ENCODE measurements around the gene PRKD1. TPM values are rescaled to one million over a fixed set of nuclear protein-coding genes. Genes with fewer than 3 reads are reported as not detected.

The PRKD1 gene
- polyA plus RNA-seq, 1 of the 3 experiments (the other 2 are of a cell fraction), result 0.07 TPM

DNA sequence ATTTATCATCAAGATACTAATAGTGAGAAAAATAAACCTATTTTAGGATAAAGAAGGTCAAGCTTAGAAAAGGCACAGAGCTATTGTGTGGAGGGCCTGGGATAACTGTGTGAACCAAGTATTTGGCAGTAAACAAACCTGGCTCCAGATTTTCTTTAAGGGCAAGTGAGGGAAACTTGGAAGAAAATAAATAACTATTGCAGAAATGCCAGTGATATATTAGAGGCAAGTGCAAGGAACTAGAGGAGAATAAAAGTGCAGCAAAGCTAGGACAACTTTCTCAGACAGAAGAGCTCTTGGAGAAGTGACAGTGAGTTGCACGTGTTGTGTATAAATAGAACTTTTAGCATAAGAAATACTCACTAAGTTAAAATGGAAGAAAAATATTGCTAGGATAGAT is 83.7 kb downstream of the PRKD1 start:
- Histone ChIP-seq H3K27me3 (ENCODE audit: insufficient read depth) (no peaks in the 10 kb centered on the region), H4K20me1 (ENCODE audit: insufficient read depth) (no peaks in the 10 kb centered on the region), H2AFZ (ENCODE audit: low read depth) (no peak overlapping the region), H3F3A (replicated peaks; ENCODE audit: insufficient read depth) (no peaks in the 10 kb centered on the region), H3K9me3 (no peaks in the 10 kb centered on the region; the same call in 1 of the 2 replicates), H3K9me2 (no peaks in the 10 kb centered on the region), H3K9ac (no peak overlapping the region), H3K4me1 (ENCODE audit: control insufficient read depth in 1 of 2, insufficient read depth in 2 of 2, low read depth in 1 of 2, low read length in 1 of 2) (no peaks in the 10 kb centered on the region), H3K79me2 (ENCODE audit: insufficient read depth) (no peaks in the 10 kb centered on the region), H3K4me3 (ENCODE audit: low read depth in 2 of 2, low read length in 1 of 2) (no peak overlapping the region), H3K4me2 (no peak overlapping the region), H3K36me3 (replicated peaks in 1 of 2; ENCODE audit: control insufficient read depth in 1 of 2, insufficient read depth in 2 of 2, low read length in 1 of 2) (no peaks in the 10 kb centered on the region), H3K27ac (ENCODE audit: low read depth in 2 of 2, low read length in 1 of 2) (no peak overlapping the region)
- TF ChIP-seq CHD2 (IDR thresholded peaks at IDR 0.05; ENCODE audit: low read length, partially characterized antibody) (no peak), FOXJ3 (CRISPR knock-in tag; IDR thresholded peaks at IDR 0.05) (no peak), YY1 (IDR thresholded peaks at IDR 0.05; ENCODE audit: low read depth) (no peak), EZH2phosphoT487 (IDR thresholded peaks at IDR 0.05; ENCODE audit: borderline replicate concordance, low read depth) (no peak), RFX5 (IDR thresholded peaks at IDR 0.05; ENCODE audit: low read length) (no peak), GABPA (IDR thresholded peaks at IDR 0.05; ENCODE audit: low read depth) (no peak), FOXM1 (IDR thresholded peaks at IDR 0.05; ENCODE audit: low read depth) (no peak), TCF12 (IDR thresholded peaks at IDR 0.05) (no peak), MEF2A (IDR thresholded peaks at IDR 0.05; ENCODE audit: borderline replicate concordance, low read depth) (no peak)
- TF ChIP-seq, protein P1, sequence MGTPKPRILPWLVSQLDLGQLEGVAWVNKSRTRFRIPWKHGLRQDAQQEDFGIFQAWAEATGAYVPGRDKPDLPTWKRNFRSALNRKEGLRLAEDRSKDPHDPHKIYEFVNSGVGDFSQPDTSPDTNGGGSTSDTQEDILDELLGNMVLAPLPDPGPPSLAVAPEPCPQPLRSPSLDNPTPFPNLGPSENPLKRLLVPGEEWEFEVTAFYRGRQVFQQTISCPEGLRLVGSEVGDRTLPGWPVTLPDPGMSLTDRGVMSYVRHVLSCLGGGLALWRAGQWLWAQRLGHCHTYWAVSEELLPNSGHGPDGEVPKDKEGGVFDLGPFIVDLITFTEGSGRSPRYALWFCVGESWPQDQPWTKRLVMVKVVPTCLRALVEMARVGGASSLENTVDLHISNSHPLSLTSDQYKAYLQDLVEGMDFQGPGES (IDR thresholded peaks at IDR 0.05; ENCODE audit: low read depth, low read length), result no peak
- DNase-seq, result no peak
- 6% methylated on average over 1 of the region's 1 CpG for WGBS (ENCODE audit: low lambda C conversion rate)
- ChIA-PET POLR2A (no interaction called here), CTCF (no interaction called here)

DNA sequence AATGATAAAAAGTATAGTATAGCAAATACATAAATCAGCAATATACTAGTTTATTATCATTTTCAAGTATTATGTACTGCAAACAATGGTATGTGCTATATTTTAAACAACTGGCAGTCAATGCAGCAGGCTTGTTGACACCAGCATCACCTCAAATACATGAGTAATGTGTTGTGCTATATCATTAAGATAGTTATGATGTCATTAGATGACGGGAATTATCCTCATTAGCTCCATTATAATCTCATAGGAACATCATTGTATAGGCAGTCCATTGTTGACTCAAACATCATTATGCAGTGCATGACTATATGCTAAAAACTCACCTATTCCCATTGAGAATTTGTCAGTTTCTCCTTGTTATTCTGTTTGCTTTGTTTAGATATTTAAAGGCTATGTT is 85.4 kb downstream of the PRKD1 start:
- H3K4me3 ChIP-seq (ENCODE audit: low read depth in 2 of 2, low read length in 1 of 2), result no peak overlapping the region
- no peaks in the 10 kb centered on the region for H3K27me3 ChIP-seq (ENCODE audit: insufficient read depth)
- POLR2A ChIA-PET, result no interaction called here
- no peak overlapping the region for H2AFZ ChIP-seq (ENCODE audit: low read depth)
- H3K9me2 ChIP-seq, result no peaks in the 10 kb centered on the region; the same call in 1 of the 2 replicates
- H3K4me2 ChIP-seq, result no peak overlapping the region
- H3K36me3 ChIP-seq (replicated peaks in 1 of 2; ENCODE audit: control insufficient read depth in 1 of 2, insufficient read depth in 2 of 2, low read length in 1 of 2), result no peaks in the 10 kb centered on the region
- H3K9me3 ChIP-seq, result no peaks in the 10 kb centered on the region; the same call in 1 of the 2 replicates
- no peaks in the 10 kb centered on the region for H3F3A ChIP-seq (replicated peaks; ENCODE audit: insufficient read depth)
- TF ChIP-seq, protein P2, sequence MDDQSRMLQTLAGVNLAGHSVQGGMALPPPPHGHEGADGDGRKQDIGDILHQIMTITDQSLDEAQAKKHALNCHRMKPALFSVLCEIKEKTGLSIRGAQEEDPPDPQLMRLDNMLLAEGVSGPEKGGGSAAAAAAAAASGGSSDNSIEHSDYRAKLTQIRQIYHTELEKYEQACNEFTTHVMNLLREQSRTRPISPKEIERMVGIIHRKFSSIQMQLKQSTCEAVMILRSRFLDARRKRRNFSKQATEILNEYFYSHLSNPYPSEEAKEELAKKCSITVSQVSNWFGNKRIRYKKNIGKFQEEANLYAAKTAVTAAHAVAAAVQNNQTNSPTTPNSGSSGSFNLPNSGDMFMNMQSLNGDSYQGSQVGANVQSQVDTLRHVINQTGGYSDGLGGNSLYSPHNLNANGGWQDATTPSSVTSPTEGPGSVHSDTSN (IDR thresholded peaks at IDR 0.05), result no peak
- TF ChIP-seq TEAD4 (IDR thresholded peaks at IDR 0.05; ENCODE audit: borderline replicate concordance, insufficient read depth) (no peak), CHD2 (IDR thresholded peaks at IDR 0.05; ENCODE audit: low read length, partially characterized antibody) (no peak), RCOR1 (IDR thresholded peaks at IDR 0.05; ENCODE audit: low read length) (no peak), YY1 (IDR thresholded peaks at IDR 0.05; ENCODE audit: low read depth) (no peak), FOSL2 (IDR thresholded peaks at IDR 0.05; ENCODE audit: borderline replicate concordance, low read depth) (no peak), FOXM1 (IDR thresholded peaks at IDR 0.05; ENCODE audit: low read depth) (no peak), FOXJ3 (CRISPR knock-in tag; IDR thresholded peaks at IDR 0.05) (no peak), SMC3 (IDR thresholded peaks at IDR 0.05; ENCODE audit: low read depth, low read length) (no peak), RFX5 (IDR thresholded peaks at IDR 0.05; ENCODE audit: low read length) (no peak), MEF2A (IDR thresholded peaks at IDR 0.05; ENCODE audit: borderline replicate concordance, low read depth) (no peak), ELF1 (IDR thresholded peaks at IDR 0.05) (no peak), EP300 (IDR thresholded peaks at IDR 0.05; ENCODE audit: borderline replicate concordance in 1 of 2, low read depth in 1 of 2, low read length in 1 of 2) (no peak), GATA2 (CRISPR knock-in tag; IDR thresholded peaks at IDR 0.05) (no peak), NRF1 (IDR thresholded peaks at IDR 0.05; ENCODE audit: low read depth, low read length) (no peak), RAD21 (IDR thresholded peaks at IDR 0.05; ENCODE audit: low read length) (no peak)
- TF ChIP-seq, protein P3, sequence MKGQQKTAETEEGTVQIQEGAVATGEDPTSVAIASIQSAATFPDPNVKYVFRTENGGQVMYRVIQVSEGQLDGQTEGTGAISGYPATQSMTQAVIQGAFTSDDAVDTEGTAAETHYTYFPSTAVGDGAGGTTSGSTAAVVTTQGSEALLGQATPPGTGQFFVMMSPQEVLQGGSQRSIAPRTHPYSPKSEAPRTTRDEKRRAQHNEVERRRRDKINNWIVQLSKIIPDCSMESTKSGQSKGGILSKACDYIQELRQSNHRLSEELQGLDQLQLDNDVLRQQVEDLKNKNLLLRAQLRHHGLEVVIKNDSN (IDR thresholded peaks at IDR 0.05; ENCODE audit: borderline replicate concordance, low read depth), result no peak
- TF ChIP-seq, protein P1 (IDR thresholded peaks at IDR 0.05; ENCODE audit: low read depth, low read length), result no peak
- TF ChIP-seq, protein P4, sequence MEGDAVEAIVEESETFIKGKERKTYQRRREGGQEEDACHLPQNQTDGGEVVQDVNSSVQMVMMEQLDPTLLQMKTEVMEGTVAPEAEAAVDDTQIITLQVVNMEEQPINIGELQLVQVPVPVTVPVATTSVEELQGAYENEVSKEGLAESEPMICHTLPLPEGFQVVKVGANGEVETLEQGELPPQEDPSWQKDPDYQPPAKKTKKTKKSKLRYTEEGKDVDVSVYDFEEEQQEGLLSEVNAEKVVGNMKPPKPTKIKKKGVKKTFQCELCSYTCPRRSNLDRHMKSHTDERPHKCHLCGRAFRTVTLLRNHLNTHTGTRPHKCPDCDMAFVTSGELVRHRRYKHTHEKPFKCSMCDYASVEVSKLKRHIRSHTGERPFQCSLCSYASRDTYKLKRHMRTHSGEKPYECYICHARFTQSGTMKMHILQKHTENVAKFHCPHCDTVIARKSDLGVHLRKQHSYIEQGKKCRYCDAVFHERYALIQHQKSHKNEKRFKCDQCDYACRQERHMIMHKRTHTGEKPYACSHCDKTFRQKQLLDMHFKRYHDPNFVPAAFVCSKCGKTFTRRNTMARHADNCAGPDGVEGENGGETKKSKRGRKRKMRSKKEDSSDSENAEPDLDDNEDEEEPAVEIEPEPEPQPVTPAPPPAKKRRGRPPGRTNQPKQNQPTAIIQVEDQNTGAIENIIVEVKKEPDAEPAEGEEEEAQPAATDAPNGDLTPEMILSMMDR (IDR thresholded peaks at IDR 0.05), result no peak
- DNase-seq, result no peak
- no peak overlapping the region for H3K27ac ChIP-seq (ENCODE audit: low read depth in 2 of 2, low read length in 1 of 2)
- no peaks in the 10 kb centered on the region for H3K4me1 ChIP-seq (ENCODE audit: control insufficient read depth in 1 of 2, insufficient read depth in 2 of 2, low read depth in 1 of 2, low read length in 1 of 2)
- H4K20me1 ChIP-seq (ENCODE audit: insufficient read depth), result no peaks in the 10 kb centered on the region
- H3K79me2 ChIP-seq (ENCODE audit: insufficient read depth), result no peaks in the 10 kb centered on the region
- CTCF ChIA-PET, result no interaction called here
- no peak overlapping the region for H3K9ac ChIP-seq
- 5% methylated on average over 1 of the region's 1 CpG for WGBS (ENCODE audit: low lambda C conversion rate)

All from SK-N-SH (cell line).